HUES64 (cell line): ENCODE results near the gene KRT86.

Experiments
- H3K27ac ChIP-seq: 2 replicates; pipeline ENCODE4 v1.7.0; 2013; ENCODE audit warnings: low read depth, low read length, inconsistent platforms
- H3K27me3 ChIP-seq: 2 replicates; pipeline ENCODE4 v1.6.1; 2013; ENCODE audit warnings: mild to moderate bottlenecking, low read length; ENCODE audit not compliant: insufficient read depth
- H3K36me3 ChIP-seq: 2 replicates; pipeline ENCODE4 v1.6.1; 2013; ENCODE audit warnings: mild to moderate bottlenecking, low read length; ENCODE audit not compliant: insufficient read depth
- H3K4me1 ChIP-seq: 2 replicates; pipeline ENCODE4 v1.6.1; 2013; ENCODE audit warnings: mild to moderate bottlenecking, low read length, moderate library complexity; ENCODE audit not compliant: insufficient read depth
- H3K4me3 ChIP-seq: 2 replicates; pipeline ENCODE4 v1.5.1; 2013; ENCODE audit warnings: mild to moderate bottlenecking, low read length, moderate library complexity
- H3K9ac ChIP-seq: 2 replicates; pipeline ENCODE4 v1.6.1; 2013; ENCODE audit warnings: mild to moderate bottlenecking, low read depth, low read length
- H3K9me3 ChIP-seq: 2 replicates; pipeline ENCODE4 v1.6.1; 2013; ENCODE audit warnings: low read depth, low read length; ENCODE audit not compliant: insufficient read depth
- WGBS: fragments of 150-250, 120-280 bp; methylation state at CpG from one replicate; pipeline ENCODE4 v1.1.7; 2013; ENCODE audit warnings: missing lambda C conversion rate; 5-methylcytosine and 5-hydroxymethylcytosine counted together

KRT86 gene

DNA sequence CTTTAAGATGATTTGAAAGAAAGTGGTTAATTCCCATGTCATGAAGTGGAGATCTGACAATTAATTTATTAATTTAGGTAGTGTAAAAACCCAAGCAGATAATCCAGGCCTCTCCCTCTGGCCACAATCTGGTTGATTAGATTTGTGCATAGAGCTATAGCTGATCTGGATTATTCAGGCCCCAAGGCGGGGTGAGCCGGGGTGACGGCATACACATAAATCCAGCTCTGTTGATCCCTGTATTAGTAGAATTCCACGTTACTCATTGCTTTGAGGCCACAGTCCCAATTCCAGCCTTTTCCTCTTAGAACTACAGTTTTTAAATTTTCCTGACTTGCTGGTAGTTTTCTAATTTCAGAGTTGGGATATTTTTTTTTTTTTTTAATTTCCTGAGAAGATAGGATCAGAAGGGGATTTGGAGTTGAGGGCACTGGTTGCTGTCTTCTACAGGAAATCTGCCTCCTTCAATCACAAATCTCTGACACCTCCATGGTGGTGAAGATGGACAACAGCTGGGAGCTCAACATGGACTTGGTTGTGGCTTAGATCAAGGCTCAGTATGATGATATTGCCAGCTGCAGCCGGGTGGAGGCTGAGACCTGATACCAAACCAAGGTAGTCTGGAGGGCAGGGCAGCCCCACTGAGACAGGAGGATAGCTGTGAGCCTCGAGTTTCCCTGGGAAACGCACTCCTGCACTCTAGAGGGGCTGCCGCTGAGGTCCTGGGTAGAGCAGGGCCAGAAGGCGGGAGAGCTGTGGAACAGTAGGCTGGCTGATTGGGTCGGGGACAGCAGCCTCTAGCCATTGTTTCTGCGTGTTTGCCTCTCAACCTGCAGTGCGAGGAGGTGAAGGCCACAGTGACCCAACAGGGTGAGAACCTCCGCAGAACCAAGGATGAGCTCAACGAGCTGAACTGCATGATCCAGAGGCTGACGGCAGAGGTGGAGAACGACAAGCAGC, 73.4 kb downstream of the KRT86 start:
- H3K9ac ChIP-seq: no peak overlapping the region
- no peaks in the 10 kb centered on the region; the same call in 1 of the 2 replicates for H3K27me3 ChIP-seq
- no peak overlapping the region for H3K4me3 ChIP-seq
- H3K27ac ChIP-seq: no peak overlapping the region
- no peaks in the 10 kb centered on the region for H3K36me3 ChIP-seq
- 79% methylated on average over 16 of the region's 16 CpGs for WGBS
- H3K4me1 ChIP-seq: no peaks in the 10 kb centered on the region
- peaks cover 4% of the 10 kb centered on the region; the same call in 1 of the 2 replicates for H3K9me3 ChIP-seq

DNA sequence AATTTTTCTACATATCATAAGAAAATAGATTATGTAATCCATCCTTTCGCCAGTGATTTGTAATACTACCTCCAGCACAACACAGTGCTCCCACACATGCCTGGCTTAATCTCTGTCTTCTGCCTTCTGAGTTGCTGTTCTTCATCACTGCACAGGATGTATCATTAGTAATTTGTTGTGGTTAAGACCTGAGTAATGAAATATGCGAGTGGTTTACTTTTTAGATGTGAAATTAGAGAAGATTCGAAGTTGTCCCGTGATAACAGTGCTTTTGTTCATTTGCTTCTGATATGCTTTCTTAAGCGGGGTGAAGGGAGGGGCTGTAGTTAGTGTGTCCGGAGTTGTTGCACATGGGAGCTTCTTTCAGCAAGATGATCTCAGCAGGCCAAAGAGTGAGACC, 74.8 kb downstream of the KRT86 start:
- 87% methylated on average over 6 of the region's 6 CpGs for WGBS
- Histone ChIP-seq H3K27ac (no peak overlapping the region), H3K4me1 (no peaks in the 10 kb centered on the region), H3K9ac (no peak overlapping the region), H3K27me3 (no peaks in the 10 kb centered on the region; the same call in 1 of the 2 replicates), H3K36me3 (no peaks in the 10 kb centered on the region), H3K9me3 (no peaks in the 10 kb centered on the region), H3K4me3 (no peak overlapping the region)

DNA sequence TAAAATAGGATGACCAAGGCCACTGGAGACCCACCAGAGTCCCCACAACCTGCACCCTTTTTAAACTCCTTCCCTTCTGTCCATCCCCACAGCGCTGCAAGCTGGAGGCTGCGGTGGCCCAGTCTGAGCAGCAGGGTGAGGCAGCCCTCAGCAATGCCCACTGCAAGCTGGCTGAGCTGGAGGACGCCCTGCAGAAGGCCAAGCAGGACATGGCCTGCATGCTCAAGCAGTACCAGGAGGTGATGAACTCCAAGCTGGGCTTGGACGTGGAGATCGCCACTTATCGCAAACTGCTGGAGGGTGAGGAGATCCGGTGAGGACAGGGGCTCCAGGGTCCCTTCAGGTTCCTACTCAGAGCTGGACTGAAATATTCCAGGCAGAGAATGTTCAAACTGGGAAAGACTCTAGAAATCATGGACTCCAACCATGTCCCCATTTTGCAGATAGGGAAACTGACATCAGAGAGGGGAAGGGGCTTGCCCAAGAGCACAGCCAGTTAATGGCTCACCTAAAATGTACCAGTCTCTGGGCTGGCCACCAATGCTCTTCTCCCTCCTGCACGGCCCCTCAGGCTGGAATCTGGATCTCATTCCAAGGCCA, 75.7 kb downstream of the KRT86 start:
- 93% methylated on average over 8 of the region's 8 CpGs for WGBS
- no peaks in the 10 kb centered on the region; the same call in 1 of the 2 replicates for H3K27me3 ChIP-seq

GRCh38 chr12:52350786-52351185, 76.3 kb downstream of the KRT86 start:
- Histone ChIP-seq H3K4me1 (no peaks in the 10 kb centered on the region), H3K27me3 (no peaks in the 10 kb centered on the region; the same call in 1 of the 2 replicates), H3K9me3 (no peaks in the 10 kb centered on the region), H3K4me3 (no peak overlapping the region), H3K27ac (no peak overlapping the region), H3K36me3 (no peaks in the 10 kb centered on the region), H3K9ac (no peak overlapping the region)
- WGBS: 96% methylated on average over 5 of the region's 5 CpGs

More for the DNA sequence above, 75.7 kb downstream of the KRT86 start:
- no peak overlapping the region for H3K4me3 ChIP-seq
- no peaks in the 10 kb centered on the region for H3K36me3 ChIP-seq
- no peaks in the 10 kb centered on the region for H3K9me3 ChIP-seq
- no peaks in the 10 kb centered on the region for H3K4me1 ChIP-seq
- H3K27ac ChIP-seq: no peak overlapping the region
- H3K9ac ChIP-seq: no peak overlapping the region

- H3K9ac ChIP-seq: no peak overlapping the region
- no peak overlapping the region for H3K4me3 ChIP-seq
- WGBS: 89% methylated on average over 9 of the region's 9 CpGs
- H3K9me3 ChIP-seq: no peaks in the 10 kb centered on the region
- H3K27me3 ChIP-seq: no peaks in the 10 kb centered on the region; the same call in 1 of the 2 replicates
- H3K36me3 ChIP-seq: no peaks in the 10 kb centered on the region
- H3K4me1 ChIP-seq: no peaks in the 10 kb centered on the region
- H3K27ac ChIP-seq: no peak overlapping the region
Observed at GRCh38 chr12:52351196-52352059, 77.0 kb downstream of the KRT86 start.

DNA sequence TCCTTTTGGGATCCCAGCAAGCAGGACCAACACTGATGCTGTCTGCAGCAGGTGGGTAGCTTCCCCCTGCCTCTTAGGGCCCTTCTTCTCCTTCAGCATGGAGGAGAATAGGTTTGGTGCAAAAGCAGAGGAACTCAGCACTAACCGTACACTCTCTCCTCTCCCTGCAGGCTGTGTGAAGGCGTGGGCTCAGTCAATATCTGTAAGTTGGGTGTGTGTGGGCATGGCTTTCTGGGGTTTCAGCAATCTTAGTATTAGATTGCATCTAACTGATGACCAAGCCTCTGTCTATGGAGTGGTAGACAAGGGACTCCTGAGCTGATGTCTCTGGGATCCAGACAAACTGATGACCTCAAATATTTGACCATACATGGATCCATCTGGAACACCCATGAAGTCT, 78.5 kb downstream of the KRT86 start:
- WGBS: 100% methylated on average over 1 of the region's 2 CpGs
- H3K27me3 ChIP-seq: no peaks in the 10 kb centered on the region; the same call in 1 of the 2 replicates

DNA sequence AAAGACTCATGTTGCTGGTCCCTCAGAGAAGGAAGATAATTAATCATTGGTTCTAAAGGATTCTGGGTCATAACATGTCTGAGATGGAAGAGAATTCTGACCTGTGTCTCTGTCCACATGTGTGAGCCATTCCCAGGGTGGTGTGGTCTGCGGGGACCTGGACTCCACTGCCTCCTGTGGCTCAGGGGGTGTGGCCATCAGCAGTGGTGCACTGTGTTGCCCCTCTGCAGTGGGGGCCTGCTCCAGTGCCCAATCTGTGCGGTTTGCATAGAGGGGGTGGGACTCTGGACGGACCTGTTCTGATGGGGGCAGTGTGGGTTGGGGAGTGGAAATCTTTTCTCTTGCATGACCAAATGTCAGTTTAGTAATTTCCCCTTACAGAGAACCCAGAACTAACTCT, 79.3 kb downstream of the KRT86 start:
- no peak overlapping the region for H3K27ac ChIP-seq
- no peaks in the 10 kb centered on the region for H3K4me1 ChIP-seq
- H3K4me3 ChIP-seq: no peak overlapping the region
- H3K9me3 ChIP-seq: no peaks in the 10 kb centered on the region
- WGBS: 92% methylated on average over 3 of the region's 3 CpGs
- H3K27me3 ChIP-seq: no peaks in the 10 kb centered on the region; the same call in 1 of the 2 replicates
- H3K9ac ChIP-seq: no peak overlapping the region
- H3K36me3 ChIP-seq: no peaks in the 10 kb centered on the region

More for the DNA sequence above, 78.5 kb downstream of the KRT86 start:
- Histone ChIP-seq H3K4me3 (no peak overlapping the region), H3K36me3 (no peaks in the 10 kb centered on the region), H3K4me1 (no peaks in the 10 kb centered on the region), H3K9ac (no peak overlapping the region), H3K27ac (no peak overlapping the region), H3K9me3 (no peaks in the 10 kb centered on the region)

GRCh38 chr12:52354200-52354599, 79.8 kb downstream of the KRT86 start:
- Histone ChIP-seq H3K9ac (no peak overlapping the region), H3K9me3 (no peaks in the 10 kb centered on the region), H3K4me3 (no peak overlapping the region), H3K27ac (no peak overlapping the region), H3K27me3 (no peaks in the 10 kb centered on the region; the same call in 1 of the 2 replicates), H3K4me1 (no peaks in the 10 kb centered on the region), H3K36me3 (no peaks in the 10 kb centered on the region)
- 64% methylated on average over 5 of the region's 5 CpGs for WGBS

DNA sequence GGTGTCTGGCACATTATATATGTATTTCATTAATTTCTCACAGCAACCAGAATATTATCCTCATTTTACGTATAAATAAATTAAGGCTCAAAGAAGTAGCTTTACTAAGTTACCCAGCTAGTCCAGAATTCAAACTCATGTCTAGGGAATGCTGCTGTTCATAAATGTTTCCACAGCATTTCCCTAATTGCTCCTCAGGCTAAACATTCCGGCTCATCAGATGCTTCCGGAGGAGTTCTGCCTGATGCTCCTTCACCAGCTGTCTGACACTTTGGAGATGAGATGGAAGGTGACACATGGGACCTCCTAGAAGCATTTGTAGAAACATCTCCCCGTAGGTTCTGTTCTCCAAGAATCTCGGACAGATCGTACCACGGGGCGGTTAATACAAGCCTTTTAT, 80.7 kb downstream of the KRT86 start:
- H3K4me3 ChIP-seq: no peak overlapping the region
- H3K27ac ChIP-seq: no peak overlapping the region
- H3K9ac ChIP-seq: no peak overlapping the region
- no peaks in the 10 kb centered on the region for H3K9me3 ChIP-seq
- WGBS: 97% methylated on average over 8 of the region's 8 CpGs
- H3K36me3 ChIP-seq: no peaks in the 10 kb centered on the region
- no peaks in the 10 kb centered on the region; the same call in 1 of the 2 replicates for H3K27me3 ChIP-seq
- H3K4me1 ChIP-seq: no peaks in the 10 kb centered on the region

DNA sequence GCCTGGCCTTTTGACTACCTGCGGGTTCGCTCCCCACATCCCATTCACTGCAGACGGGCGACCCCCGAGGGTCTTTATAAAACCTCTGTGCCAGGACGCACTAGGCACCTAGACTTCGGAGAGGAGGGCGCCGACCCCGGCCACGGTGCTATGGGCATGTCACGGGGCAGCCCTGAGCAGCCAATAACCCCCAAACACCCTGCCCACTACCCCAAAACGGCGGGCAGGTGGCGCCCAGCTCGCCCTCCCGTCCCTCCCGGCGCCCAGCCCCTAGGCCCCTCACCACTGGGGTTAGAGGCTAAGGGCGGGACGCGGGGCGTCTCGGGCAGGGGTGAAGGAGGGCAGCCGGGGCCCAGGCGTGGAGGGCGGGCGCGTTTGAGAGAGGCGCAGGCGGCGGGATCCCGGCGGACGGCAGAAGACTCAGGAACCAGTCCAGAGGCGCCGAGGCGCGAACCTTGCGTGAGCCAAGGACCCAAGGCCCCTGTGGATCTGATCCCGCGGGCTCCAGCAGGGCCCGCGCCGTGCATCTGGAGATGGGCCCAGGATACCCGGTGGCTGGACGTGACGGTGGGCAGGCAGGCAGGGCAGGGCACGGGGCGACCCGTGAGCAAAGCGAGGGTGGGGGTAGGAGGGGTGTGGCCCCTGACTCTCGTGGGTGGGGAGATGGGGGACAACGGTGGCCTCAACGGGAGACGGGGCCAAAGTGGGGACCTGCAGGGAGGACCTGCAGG, 81.8 kb downstream of the KRT86 start:
- WGBS: 96% methylated on average over 56 of the region's 56 CpGs

More for the DNA sequence above, 81.8 kb downstream of the KRT86 start:
- no peaks in the 10 kb centered on the region for H3K9me3 ChIP-seq
- no peaks in the 10 kb centered on the region for H3K4me1 ChIP-seq
- H3K4me3 ChIP-seq: no peak overlapping the region
- H3K36me3 ChIP-seq: no peaks in the 10 kb centered on the region
- no peak overlapping the region for H3K9ac ChIP-seq
- no peaks in the 10 kb centered on the region for H3K27me3 ChIP-seq
- no peak overlapping the region for H3K27ac ChIP-seq
